Liver (tissue), 9 donors: ENCODE data around the gene GAD2. TPM values are rescaled to one million over a fixed set of nuclear protein-coding genes. Genes with fewer than 3 reads are reported as not detected.

Source experiments
- DNase-seq: peaks from one replicate; pipeline ENCODE4 v3.0.0-alpha.2; 2017; ENCODE audit warnings: low spot score
- H3K27ac ChIP-seq, 2 donors: one replicate each; pipeline ENCODE4 v1.7.0; 2013; ENCODE audit warnings: inconsistent platforms in 2 of 2, low read length in 2 of 2, control low read depth in 1 of 2, low read depth in 1 of 2, mild to moderate bottlenecking in 1 of 2
- H3K27me3 ChIP-seq, 4 donors: one replicate each; pipeline versions ENCODE4 v1.6.1 to v1.7.0; 2013; ENCODE audit warnings: low read length in 3 of 4, inconsistent platforms in 1 of 4, mild to moderate bottlenecking in 1 of 4, moderate library complexity in 1 of 4; ENCODE audit not compliant: control insufficient read depth in 4 of 4, insufficient read depth in 4 of 4
- H3K36me3 ChIP-seq, 4 donors: one replicate each; pipeline versions ENCODE4 v1.6.1 to v1.7.0; 2013; ENCODE audit warnings: low read length in 3 of 4, mild to moderate bottlenecking in 3 of 4, low read depth in 1 of 4, moderate library complexity in 1 of 4; ENCODE audit not compliant: control insufficient read depth in 4 of 4, insufficient read depth in 3 of 4
- H3K4me1 ChIP-seq, 4 donors: one replicate each; pipeline versions ENCODE4 v1.6.1 to v1.7.0; 2013; ENCODE audit warnings: low read length in 3 of 4, mild to moderate bottlenecking in 3 of 4, moderate library complexity in 1 of 4; ENCODE audit not compliant: control insufficient read depth in 4 of 4, insufficient read depth in 4 of 4
- H3K4me3 ChIP-seq, 3 donors: one replicate each; pipeline versions ENCODE4 v1.6.1 to v1.7.0; 2013; ENCODE audit warnings: low read length in 3 of 3, control low read depth in 1 of 3, low read depth in 1 of 3, mild to moderate bottlenecking in 1 of 3
- H3K9ac ChIP-seq, 2 donors: one replicate each; pipeline ENCODE4 v1.7.0; 2013; ENCODE audit warnings: low read length in 2 of 2, mild to moderate bottlenecking in 2 of 2, moderate library complexity in 2 of 2, control low read depth in 1 of 2, low read depth in 1 of 2
- H3K9me3 ChIP-seq, 4 donors: one replicate each; pipeline versions ENCODE4 v1.6.1 to v1.7.0; 2013; ENCODE audit warnings: low read length in 3 of 4; ENCODE audit not compliant: control insufficient read depth in 4 of 4
- EGR1 ChIP-seq, 2 donors: IDR thresholded peaks; 2 replicates each; pipeline ENCODE4 v1.6.1; 2016 to 2018; ENCODE audit warnings: antibody characterized with exemption in 2 of 2, low read depth in 2 of 2
- FOXA1 ChIP-seq: IDR thresholded peaks from 2 replicates; pipeline ENCODE4 v1.6.1; 2016; ENCODE audit warnings: antibody characterized with exemption
- FOXA2 ChIP-seq: IDR thresholded peaks from 2 replicates; pipeline ENCODE4 v1.6.1; 2016; ENCODE audit warnings: antibody characterized with exemption
- GABPA ChIP-seq, 2 donors: IDR thresholded peaks in 1 of 2; conservative IDR thresholded peaks in 1 of 2; 2 replicates each; pipeline ENCODE4 v1.6.1; 2016; ENCODE audit warnings: antibody characterized with exemption in 2 of 2, mild to moderate bottlenecking in 1 of 2, moderate library complexity in 1 of 2
- HNF4A ChIP-seq, 2 donors: conservative IDR thresholded peaks; 2 replicates each; pipeline ENCODE4 v1.6.1; 2016; ENCODE audit warnings: antibody characterized with exemption in 2 of 2, mild to moderate bottlenecking in 2 of 2
- HNF4G ChIP-seq: IDR thresholded peaks from 2 replicates; pipeline ENCODE4 v1.6.1; 2016; ENCODE audit warnings: antibody characterized with exemption
- JUND ChIP-seq, 2 donors: IDR thresholded peaks; 2 replicates each; pipeline ENCODE4 v1.6.1; 2016; ENCODE audit warnings: antibody characterized with exemption in 2 of 2
- NR2F2 ChIP-seq: IDR thresholded peaks from 2 replicates; pipeline ENCODE4 v1.6.1; 2016; ENCODE audit warnings: antibody characterized with exemption
- RAD21 ChIP-seq, 2 donors: IDR thresholded peaks; 2 replicates each; pipeline ENCODE4 v1.6.1; 2016; ENCODE audit warnings: antibody characterized with exemption in 2 of 2, mild to moderate bottlenecking in 2 of 2
- REST ChIP-seq: IDR thresholded peaks from 2 replicates; pipeline ENCODE4 v1.6.1; 2016; ENCODE audit warnings: antibody characterized with exemption, mild to moderate bottlenecking
- RXRA ChIP-seq, 2 donors: IDR thresholded peaks; 2 replicates each; pipeline ENCODE4 v1.6.1; 2017 to 2018; ENCODE audit warnings: antibody characterized with exemption in 2 of 2, mild to moderate bottlenecking in 1 of 2
- SP1 ChIP-seq: IDR thresholded peaks from 2 replicates; pipeline ENCODE4 v1.6.1; 2018; ENCODE audit warnings: antibody characterized with exemption, mild to moderate bottlenecking
- TAF1 ChIP-seq: conservative IDR thresholded peaks from 2 replicates; pipeline ENCODE4 v1.6.1; 2016; ENCODE audit warnings: antibody characterized with exemption, mild to moderate bottlenecking
- YY1 ChIP-seq: IDR thresholded peaks from 2 replicates; pipeline ENCODE4 v1.6.1; 2016; ENCODE audit warnings: antibody characterized with exemption, mild to moderate bottlenecking
- WGBS: extraction: QIAGEN DNeasy Blood & Tissue Kit; methylation state at CpG from one replicate; pipeline ENCODE4 v1.1.7; 2013; 5-methylcytosine and 5-hydroxymethylcytosine counted together
- polyA plus RNA-seq, 2 donors: library from polyadenylated mRNA; stranded (reverse) in 1 of 2; unstranded in 1 of 2; fragments of 200-250 nt in 1 of 2; fragments of >200 nt in 1 of 2; fragmentation: Nextera tagmentation in 1 of 2; extraction: Ambion mirVana in 1 of 2; gene quantifications; one replicate each; pipeline versions ENCODE4 v1.2.1 to v1.2.3, GENCODE V29; 2013 to 2015
- total RNA-seq, 2 donors: library from RNA; depleted of rRNA; stranded (reverse); fragments of >200 nt; gene quantifications; one replicate each; pipeline ENCODE4 v1.2.3, GENCODE V29; 2014
- TF ChIP-seq, protein P1 (sequence below): IDR thresholded peaks from 2 replicates; pipeline ENCODE4 v1.6.1; 2016; ENCODE audit warnings: antibody characterized with exemption
- TF ChIP-seq, protein P2 (sequence below): fragments of 150-350 bp; IDR thresholded peaks from 2 replicates; pipeline ENCODE4 v1.5.1; 2017; ENCODE audit warnings: improper control_type of control experiment, low read depth, low read length; ENCODE audit not compliant: missing input control
- TF ChIP-seq, protein P3 (sequence below): IDR thresholded peaks from 2 replicates; pipeline ENCODE4 v1.6.1; 2016; ENCODE audit warnings: antibody characterized with exemption
- TF ChIP-seq, protein P4 (sequence below): IDR thresholded peaks from 2 replicates; pipeline ENCODE4 v1.6.1; 2016; ENCODE audit warnings: antibody characterized with exemption
- donor health status: healthy.
- donor health status: healthy.
- donor health status: healthy.
- donor health status: healthy.
- donor health status: healthy.

GAD2 gene
- total and polyA plus RNA-seq, 4 donors = not detected

DNA sequence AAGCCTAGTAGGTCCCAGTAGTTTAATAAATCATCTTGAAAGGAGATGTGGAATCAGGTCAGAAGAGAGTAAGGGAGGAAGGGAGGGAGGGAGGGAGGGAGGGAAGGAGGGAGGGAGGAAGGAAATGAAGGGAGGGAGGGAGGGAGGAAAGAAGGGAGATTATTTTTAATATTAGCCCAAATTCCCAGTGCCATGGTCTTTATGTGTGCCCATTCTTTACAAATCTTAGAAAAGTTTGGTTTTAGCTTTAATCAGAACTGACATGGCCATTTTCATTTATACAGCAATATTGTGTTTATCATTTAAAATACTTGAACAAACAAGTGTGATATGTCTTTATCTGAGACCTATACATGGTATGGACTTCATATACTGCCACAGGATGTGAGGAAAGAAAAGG, 86.8 kb downstream of the GAD2 start:
- H3K36me3 ChIP-seq = no peaks in the 10 kb centered on the region
- H3K27me3 ChIP-seq = no peaks in the 10 kb centered on the region
- H3K27ac ChIP-seq = no peak overlapping the region
- TF ChIP-seq SP1 (no peak), TAF1 (no peak), GABPA (IDR thresholded peaks at IDR 0.05 in 1 of 2, conservative IDR thresholded peaks at IDR 0.05 in 1 of 2) (no peak), EGR1 (IDR thresholded peaks at IDR 0.05; ENCODE audit: low read depth in 2 of 2) (no peak), RAD21 (IDR thresholded peaks at IDR 0.05) (no peak)
- H3K4me3 ChIP-seq = no peak overlapping the region
- no peak overlapping the region for H3K9ac ChIP-seq
- no peak for DNase-seq
- no peaks in the 10 kb centered on the region for H3K9me3 ChIP-seq
- no peaks in the 10 kb centered on the region for H3K4me1 ChIP-seq

DNA sequence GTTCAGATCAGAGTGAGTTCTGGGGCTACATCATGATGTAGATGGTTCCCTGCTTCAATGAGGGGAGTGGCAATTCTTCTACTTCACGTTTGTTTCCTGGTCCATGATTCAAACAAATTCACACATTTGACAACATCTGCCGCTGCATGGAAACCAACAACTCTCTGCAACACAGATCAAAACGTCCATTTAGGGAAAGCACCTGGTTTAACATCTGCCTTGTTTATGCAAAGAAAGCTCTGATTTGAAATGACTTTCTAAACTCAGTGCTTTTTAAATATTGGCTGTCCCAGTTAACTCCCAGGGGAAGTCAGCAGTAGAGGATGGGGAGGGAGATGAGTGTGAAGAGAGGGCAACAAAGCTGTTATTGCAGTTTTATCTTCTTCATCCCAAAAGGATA, 93.8 kb downstream of the GAD2 start:
- TF ChIP-seq JUND (IDR thresholded peaks at IDR 0.05) (no peak), REST (no peak), YY1 (no peak), FOXA1 (no peak), FOXA2 (no peak), NR2F2 (no peak), GABPA (IDR thresholded peaks at IDR 0.05 in 1 of 2, conservative IDR thresholded peaks at IDR 0.05 in 1 of 2) (no peak), HNF4A (conservative IDR thresholded peaks at IDR 0.05) (no peak), TAF1 (no peak), HNF4G (no peak), SP1 (no peak), RAD21 (IDR thresholded peaks at IDR 0.05) (no peak), EGR1 (IDR thresholded peaks at IDR 0.05; ENCODE audit: low read depth in 2 of 2) (no peak), RXRA (IDR thresholded peaks at IDR 0.05) (no peak)
- TF ChIP-seq, protein P1, sequence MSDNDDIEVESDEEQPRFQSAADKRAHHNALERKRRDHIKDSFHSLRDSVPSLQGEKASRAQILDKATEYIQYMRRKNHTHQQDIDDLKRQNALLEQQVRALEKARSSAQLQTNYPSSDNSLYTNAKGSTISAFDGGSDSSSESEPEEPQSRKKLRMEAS = no peak
- TF ChIP-seq, protein P2, sequence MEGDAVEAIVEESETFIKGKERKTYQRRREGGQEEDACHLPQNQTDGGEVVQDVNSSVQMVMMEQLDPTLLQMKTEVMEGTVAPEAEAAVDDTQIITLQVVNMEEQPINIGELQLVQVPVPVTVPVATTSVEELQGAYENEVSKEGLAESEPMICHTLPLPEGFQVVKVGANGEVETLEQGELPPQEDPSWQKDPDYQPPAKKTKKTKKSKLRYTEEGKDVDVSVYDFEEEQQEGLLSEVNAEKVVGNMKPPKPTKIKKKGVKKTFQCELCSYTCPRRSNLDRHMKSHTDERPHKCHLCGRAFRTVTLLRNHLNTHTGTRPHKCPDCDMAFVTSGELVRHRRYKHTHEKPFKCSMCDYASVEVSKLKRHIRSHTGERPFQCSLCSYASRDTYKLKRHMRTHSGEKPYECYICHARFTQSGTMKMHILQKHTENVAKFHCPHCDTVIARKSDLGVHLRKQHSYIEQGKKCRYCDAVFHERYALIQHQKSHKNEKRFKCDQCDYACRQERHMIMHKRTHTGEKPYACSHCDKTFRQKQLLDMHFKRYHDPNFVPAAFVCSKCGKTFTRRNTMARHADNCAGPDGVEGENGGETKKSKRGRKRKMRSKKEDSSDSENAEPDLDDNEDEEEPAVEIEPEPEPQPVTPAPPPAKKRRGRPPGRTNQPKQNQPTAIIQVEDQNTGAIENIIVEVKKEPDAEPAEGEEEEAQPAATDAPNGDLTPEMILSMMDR = no peak
- TF ChIP-seq, protein P3, sequence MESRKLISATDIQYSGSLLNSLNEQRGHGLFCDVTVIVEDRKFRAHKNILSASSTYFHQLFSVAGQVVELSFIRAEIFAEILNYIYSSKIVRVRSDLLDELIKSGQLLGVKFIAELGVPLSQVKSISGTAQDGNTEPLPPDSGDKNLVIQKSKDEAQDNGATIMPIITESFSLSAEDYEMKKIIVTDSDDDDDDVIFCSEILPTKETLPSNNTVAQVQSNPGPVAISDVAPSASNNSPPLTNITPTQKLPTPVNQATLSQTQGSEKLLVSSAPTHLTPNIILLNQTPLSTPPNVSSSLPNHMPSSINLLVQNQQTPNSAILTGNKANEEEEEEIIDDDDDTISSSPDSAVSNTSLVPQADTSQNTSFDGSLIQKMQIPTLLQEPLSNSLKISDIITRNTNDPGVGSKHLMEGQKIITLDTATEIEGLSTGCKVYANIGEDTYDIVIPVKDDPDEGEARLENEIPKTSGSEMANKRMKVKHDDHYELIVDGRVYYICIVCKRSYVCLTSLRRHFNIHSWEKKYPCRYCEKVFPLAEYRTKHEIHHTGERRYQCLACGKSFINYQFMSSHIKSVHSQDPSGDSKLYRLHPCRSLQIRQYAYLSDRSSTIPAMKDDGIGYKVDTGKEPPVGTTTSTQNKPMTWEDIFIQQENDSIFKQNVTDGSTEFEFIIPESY = no peak
- TF ChIP-seq, protein P4, sequence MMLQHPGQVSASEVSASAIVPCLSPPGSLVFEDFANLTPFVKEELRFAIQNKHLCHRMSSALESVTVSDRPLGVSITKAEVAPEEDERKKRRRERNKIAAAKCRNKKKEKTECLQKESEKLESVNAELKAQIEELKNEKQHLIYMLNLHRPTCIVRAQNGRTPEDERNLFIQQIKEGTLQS = no peak
- 49% methylated on average over 3 of the region's 3 CpGs for WGBS
- Histone ChIP-seq H3K27me3 (peaks cover 0 to 3% (median 0%) of the 10 kb centered on the region in 4 donors), H3K9me3 (no peaks in the 10 kb centered on the region), H3K4me1 (no peaks in the 10 kb centered on the region), H3K36me3 (no peaks in the 10 kb centered on the region), H3K4me3 (no peak overlapping the region), H3K9ac (no peak overlapping the region), H3K27ac (no peak overlapping the region)
- DNase-seq = no peak
